Fibroblast of lung (primary cell): ENCODE measurements around the gene RUNX2. TPM values are rescaled to one million over a fixed set of nuclear protein-coding genes. Genes with fewer than 3 reads are reported as not detected.

Experiments used
- DNase-seq, 2 donors: peaks; one replicate each; pipeline versions ENCODE4 v3.0.0 to v3.0.0-alpha.2; 2010; ENCODE audit warnings: low read depth in 2 of 2
- H2AFZ ChIP-seq: 2 replicates; pipeline ENCODE4 v1.5.1; 2012; ENCODE audit warnings: low read length, control low read depth, inconsistent platforms
- H3K27ac ChIP-seq: 2 replicates; pipeline ENCODE4 v1.5.1; 2011; ENCODE audit warnings: low read length, control low read depth; ENCODE audit not compliant: insufficient read depth
- H3K27me3 ChIP-seq: 2 replicates; pipeline ENCODE4 v1.5.1; 2011; ENCODE audit warnings: mild to moderate bottlenecking, low read length; ENCODE audit not compliant: control insufficient read depth, insufficient read depth
- H3K36me3 ChIP-seq: 2 replicates; pipeline ENCODE4 v1.5.1; 2011; ENCODE audit warnings: low read length; ENCODE audit not compliant: control insufficient read depth, insufficient read depth
- H3K4me1 ChIP-seq: 2 replicates; pipeline ENCODE4 v1.5.1; 2011; ENCODE audit warnings: low read length; ENCODE audit not compliant: control insufficient read depth, insufficient read depth; ENCODE audit errors: extremely low read depth
- H3K4me2 ChIP-seq: 2 replicates; pipeline ENCODE4 v1.5.1; 2011; ENCODE audit warnings: low read length, control low read depth; ENCODE audit not compliant: insufficient read depth; ENCODE audit errors: extremely low read depth
- H3K4me3 ChIP-seq, 4 experiments: fragments of 200-600 bp in 1 of 4; sonication (generic) in 1 of 4; replicated peaks in 1 of 4; 2 replicates each; pipeline ENCODE4 v1.5.1; 2011 to 2016; ENCODE audit warnings: low read length in 4 of 4, low read depth in 3 of 4, mild to moderate bottlenecking in 3 of 4, control low read depth in 2 of 4, inconsistent platforms in 1 of 4, mixed read lengths in 1 of 4; ENCODE audit not compliant: insufficient read depth in 1 of 4; ENCODE audit errors: control extremely low read depth in 1 of 4
- H3K79me2 ChIP-seq: 2 replicates; pipeline ENCODE4 v1.5.1; 2012; ENCODE audit warnings: mild to moderate bottlenecking, low read length, inconsistent platforms; ENCODE audit not compliant: control insufficient read depth, insufficient read depth
- H3K9ac ChIP-seq: 2 replicates; pipeline ENCODE4 v1.5.1; 2011; ENCODE audit warnings: mild to moderate bottlenecking, low read length, control low read depth; ENCODE audit not compliant: insufficient read depth
- H3K9me3 ChIP-seq: 2 replicates; pipeline ENCODE4 v1.5.1; 2012; ENCODE audit warnings: low read depth, low read length; ENCODE audit not compliant: control insufficient read depth, insufficient read depth
- H4K20me1 ChIP-seq: 2 replicates; pipeline ENCODE4 v1.5.1; 2011; ENCODE audit warnings: low read length; ENCODE audit not compliant: control insufficient read depth, insufficient read depth; ENCODE audit errors: extremely low read depth
- EZH2 ChIP-seq: IDR thresholded peaks from 2 replicates; pipeline ENCODE4 v1.5.1; 2012; ENCODE audit warnings: low read length, control low read depth, mild to moderate bottlenecking; ENCODE audit errors: missing control alignments
- polyA plus RNA-seq, 2 donors: library from polyadenylated mRNA; depleted of rRNA in 1 of 2; stranded (reverse) in 1 of 2; unstranded in 1 of 2; fragments of >200 nt; gene quantifications; 2 replicates each; pipeline ENCODE4 v1.2.1, GENCODE V29; 2011 to 2012; ENCODE audit warnings: missing spikeins in 1 of 2
- total RNA-seq: library from RNA; depleted of rRNA; stranded (reverse); fragments of >200 nt; gene quantifications from 2 replicates; pipeline ENCODE4 v1.2.1, GENCODE V29; 2014
- TF ChIP-seq, protein P1 (sequence below), 2 donors: IDR thresholded peaks in 1 of 2; conservative IDR thresholded peaks in 1 of 2; 1 replicate in 1 of 2; 2 replicates in 1 of 2; pipeline ENCODE4 v1.5.1; 2011 to 2012; ENCODE audit warnings: low read length in 2 of 2, control low read depth in 1 of 2, inconsistent platforms in 1 of 2, low read depth in 1 of 2, mild to moderate bottlenecking in 1 of 2

RUNX2 gene
- total and polyA plus RNA-seq, 2 donors (not counting 1 experiment from before 2014, with no cell fraction given) = 2.5 to 4.5 TPM

DNA sequence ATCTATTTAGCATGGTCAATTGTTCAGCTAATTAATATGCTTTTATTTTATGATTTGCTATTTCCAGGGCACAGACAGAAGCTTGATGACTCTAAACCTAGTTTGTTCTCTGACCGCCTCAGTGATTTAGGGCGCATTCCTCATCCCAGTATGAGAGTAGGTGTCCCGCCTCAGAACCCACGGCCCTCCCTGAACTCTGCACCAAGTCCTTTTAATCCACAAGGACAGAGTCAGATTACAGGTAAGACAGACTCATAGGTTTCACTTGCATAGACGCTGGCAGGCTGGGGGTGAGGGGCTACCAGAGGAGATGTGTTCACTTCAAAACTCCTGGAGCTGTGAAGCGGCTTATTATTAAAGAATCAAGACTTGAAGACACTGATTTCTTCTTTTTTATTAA, 163.7 kb downstream of the RUNX2 start:
- Histone ChIP-seq H4K20me1 (no peaks in the 10 kb centered on the region), H3K4me2 (no peak overlapping the region), H3K79me2 (no peaks in the 10 kb centered on the region), H3K27ac (no peak overlapping the region), H3K9ac (no peak overlapping the region), H2AFZ (no peak overlapping the region), H3K36me3 (no peaks in the 10 kb centered on the region), H3K4me1 (no peaks in the 10 kb centered on the region), H3K4me3 (no peak overlapping the region), H3K27me3 (no peaks in the 10 kb centered on the region), H3K9me3 (no peaks in the 10 kb centered on the region)
- TF ChIP-seq, protein P1, sequence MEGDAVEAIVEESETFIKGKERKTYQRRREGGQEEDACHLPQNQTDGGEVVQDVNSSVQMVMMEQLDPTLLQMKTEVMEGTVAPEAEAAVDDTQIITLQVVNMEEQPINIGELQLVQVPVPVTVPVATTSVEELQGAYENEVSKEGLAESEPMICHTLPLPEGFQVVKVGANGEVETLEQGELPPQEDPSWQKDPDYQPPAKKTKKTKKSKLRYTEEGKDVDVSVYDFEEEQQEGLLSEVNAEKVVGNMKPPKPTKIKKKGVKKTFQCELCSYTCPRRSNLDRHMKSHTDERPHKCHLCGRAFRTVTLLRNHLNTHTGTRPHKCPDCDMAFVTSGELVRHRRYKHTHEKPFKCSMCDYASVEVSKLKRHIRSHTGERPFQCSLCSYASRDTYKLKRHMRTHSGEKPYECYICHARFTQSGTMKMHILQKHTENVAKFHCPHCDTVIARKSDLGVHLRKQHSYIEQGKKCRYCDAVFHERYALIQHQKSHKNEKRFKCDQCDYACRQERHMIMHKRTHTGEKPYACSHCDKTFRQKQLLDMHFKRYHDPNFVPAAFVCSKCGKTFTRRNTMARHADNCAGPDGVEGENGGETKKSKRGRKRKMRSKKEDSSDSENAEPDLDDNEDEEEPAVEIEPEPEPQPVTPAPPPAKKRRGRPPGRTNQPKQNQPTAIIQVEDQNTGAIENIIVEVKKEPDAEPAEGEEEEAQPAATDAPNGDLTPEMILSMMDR (conservative IDR thresholded peaks at IDR 0.05 in 1 of 2, IDR thresholded peaks at IDR 0.05 in 1 of 2; ENCODE audit: low read depth in 1 of 2, low read length in 2 of 2) = no peak
- TF ChIP-seq EZH2 = no peak
- DNase-seq = no peak

DNA sequence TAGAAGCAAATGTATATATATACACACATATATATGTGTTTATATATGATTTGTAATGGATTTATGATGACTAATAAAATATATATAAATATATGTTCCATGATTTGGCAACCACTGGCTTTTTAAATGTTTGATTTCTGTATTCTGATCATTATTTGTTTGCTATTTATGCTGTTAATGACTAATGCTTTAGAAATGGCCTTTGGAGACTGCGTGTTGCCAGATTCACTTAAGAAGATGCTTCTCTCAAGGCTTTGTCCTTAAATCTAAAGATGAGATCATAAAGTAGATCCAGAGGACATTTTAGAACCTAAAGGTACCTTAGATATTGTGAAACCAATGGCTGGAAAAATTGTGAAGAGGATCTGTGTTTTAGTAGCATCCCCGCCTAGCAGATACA, 165.6 kb downstream of the RUNX2 start:
- Histone ChIP-seq H3K79me2 (no peaks in the 10 kb centered on the region), H3K27ac (no peak overlapping the region), H3K27me3 (no peaks in the 10 kb centered on the region), H3K4me2 (no peak overlapping the region), H3K9ac (no peak overlapping the region), H3K4me3 (no peak overlapping the region), H2AFZ (no peak overlapping the region), H3K36me3 (no peaks in the 10 kb centered on the region), H3K4me1 (no peaks in the 10 kb centered on the region), H3K9me3 (no peaks in the 10 kb centered on the region), H4K20me1 (no peaks in the 10 kb centered on the region)
- TF ChIP-seq EZH2 = no peak
- TF ChIP-seq, protein P1 (conservative IDR thresholded peaks at IDR 0.05 in 1 of 2, IDR thresholded peaks at IDR 0.05 in 1 of 2; ENCODE audit: low read depth in 1 of 2, low read length in 2 of 2) = no peak
- no peak for DNase-seq

GRCh38 chr6:45494416-45495135, 166.4 kb downstream of the RUNX2 start:
- H3K4me3 ChIP-seq = no peak overlapping the region
- DNase-seq = no peak
- no peaks in the 10 kb centered on the region for H3K36me3 ChIP-seq

More at GRCh38 chr6:45494416-45495135, 166.4 kb downstream of the RUNX2 start:
- no peaks in the 10 kb centered on the region for H3K79me2 ChIP-seq
- no peak for TF ChIP-seq EZH2
- TF ChIP-seq, protein P1 (conservative IDR thresholded peaks at IDR 0.05 in 1 of 2, IDR thresholded peaks at IDR 0.05 in 1 of 2; ENCODE audit: low read depth in 1 of 2, low read length in 2 of 2) = no peak
- H3K4me1 ChIP-seq = no peaks in the 10 kb centered on the region
- no peak overlapping the region for H3K9ac ChIP-seq
- H3K4me2 ChIP-seq = no peak overlapping the region
- no peaks in the 10 kb centered on the region for H3K27me3 ChIP-seq
- H2AFZ ChIP-seq = no peak overlapping the region
- no peaks in the 10 kb centered on the region for H4K20me1 ChIP-seq
- H3K27ac ChIP-seq = no peak overlapping the region
- H3K9me3 ChIP-seq = no peaks in the 10 kb centered on the region
